K562 (cell line): Measurements from ENCODE around the gene SIK3. TPM values are rescaled to one million over a fixed set of nuclear protein-coding genes. Genes with fewer than 3 reads are reported as not detected.

Experiments used
- ATAC-seq: fragments of 200-7000 bp; cut with Tn5 transposase; 3 replicates; pipeline ENCODE4 v1.9.1; 2020; ENCODE audit warnings: moderate library complexity
- BruUV-seq: library from RNA; stranded (reverse); fragments of 400-500 nt; replicated peaks from 2 replicates; lab custom pipeline; 2021; lab: Mats Ljungman, UMichigan
- CTCF ChIA-PET: fragments of 300-600 bp; formaldehyde crosslinking; extraction: SDS; loops from one replicate; lab custom pipeline; 2021; ENCODE audit warnings: low intra/inter-chr PET ratio; lab: Yijun Ruan, JAX
- POLR2A ChIA-PET: fragments of 300-600, 350-650 bp; sonication (Branson Sonifier 250); formaldehyde crosslinking; extraction: SDS; loops from one replicate; lab custom pipeline; 2021; ENCODE audit warnings: antibody characterized with exemption, inconsistent platforms; lab: Yijun Ruan, JAX
- DNase-seq, 4 experiments: peaks; one replicate each; pipeline versions ENCODE4 v3.0.0 to v3.0.0-alpha.2; 2011 to 2018; ENCODE audit warnings: low spot score in 3 of 4, mixed read lengths in 3 of 4; ENCODE audit errors: extremely low read depth in 1 of 4
- FAIRE-seq: peaks from 2 replicates; lab custom pipeline; 2011; peaks lifted over from hg19 to GRCh38; lab: Jason Lieb, UNC
- H2AFZ ChIP-seq: 2 replicates; pipeline ENCODE4 v1.6.0; 2011; ENCODE audit warnings: low read depth, low read length, control low read depth, inconsistent platforms
- H3K27ac ChIP-seq: fragments of 200-600 bp; 3 replicates; pipeline ENCODE4 v1.8.0; 2011; ENCODE audit warnings: low read depth, mild to moderate bottlenecking, control low read depth, inconsistent platforms, low read length, moderate library complexity, mixed read lengths; ENCODE audit errors: extremely low read depth
- H3K27me3 ChIP-seq, 2 experiments: fragments of 300-600 bp in 1 of 2; 2 replicates in 1 of 2; 3 replicates in 1 of 2; pipeline versions ENCODE4 v1.6.0 to v1.8.0; 2011; ENCODE audit warnings: inconsistent platforms in 2 of 2, low read length in 2 of 2, mild to moderate bottlenecking in 1 of 2, mixed read lengths in 1 of 2, moderate library complexity in 1 of 2; ENCODE audit not compliant: control insufficient read depth in 2 of 2, insufficient read depth in 2 of 2
- H3K36me3 ChIP-seq: fragments of 300-600 bp; 3 replicates; pipeline ENCODE4 v1.8.0; 2011; ENCODE audit warnings: mild to moderate bottlenecking, low read length, inconsistent platforms; ENCODE audit not compliant: control insufficient read depth, insufficient read depth
- H3K4me1 ChIP-seq, 2 experiments: fragments of 200-600 bp in 1 of 2; replicated peaks in 1 of 2; 2 replicates in 1 of 2; 3 replicates in 1 of 2; pipeline versions ENCODE4 v1.5.1 to v1.8.0; 2011; ENCODE audit warnings: inconsistent platforms in 2 of 2, low read length in 2 of 2, mild to moderate bottlenecking in 1 of 2, mixed read lengths in 1 of 2, moderate library complexity in 1 of 2; ENCODE audit not compliant: control insufficient read depth in 2 of 2, insufficient read depth in 2 of 2
- H3K4me2 ChIP-seq: 2 replicates; pipeline ENCODE4 v1.6.1; 2011; ENCODE audit warnings: low read length, control low read depth, inconsistent platforms, mixed read lengths; ENCODE audit not compliant: insufficient read depth
- H3K4me3 ChIP-seq: fragments of 200-600 bp; sonication (generic), shearing (Covaris generic); 2 replicates; pipeline ENCODE4 v1.5.1; 2016; ENCODE audit warnings: control low read depth, inconsistent platforms
- H3K79me2 ChIP-seq: fragments of 200-600 bp; 3 replicates; pipeline ENCODE4 v1.8.0; 2011; ENCODE audit warnings: low read length, inconsistent platforms; ENCODE audit not compliant: control insufficient read depth, insufficient read depth
- H3K9ac ChIP-seq, 2 experiments: 2 replicates each; pipeline versions ENCODE4 v1.6.0 to v1.6.1; 2011; ENCODE audit warnings: low read depth in 2 of 2, low read length in 2 of 2, control low read depth in 1 of 2, inconsistent platforms in 1 of 2, mild to moderate bottlenecking in 1 of 2, mixed read lengths in 1 of 2; ENCODE audit not compliant: insufficient read depth in 1 of 2
- H3K9me1 ChIP-seq: one replicate; pipeline ENCODE4 v1.6.0; 2011; ENCODE audit warnings: inconsistent platforms, mild to moderate bottlenecking, low read length, moderate library complexity; ENCODE audit not compliant: control insufficient read depth, insufficient read depth
- H3K9me3 ChIP-seq: replicated peaks from 2 replicates; pipeline ENCODE4 v1.5.1; 2011; ENCODE audit warnings: low read depth, low read length, inconsistent platforms; ENCODE audit not compliant: control insufficient read depth, insufficient read depth
- H4K20me1 ChIP-seq: replicated peaks from 2 replicates; pipeline ENCODE4 v1.6.1; 2011; ENCODE audit warnings: low read length, inconsistent platforms, mixed read lengths; ENCODE audit not compliant: control insufficient read depth, insufficient read depth
- CBFA2T3 ChIP-seq: fragments of 450-650 bp; IDR thresholded peaks from 2 replicates; pipeline ENCODE4 v1.6.1; 2017
- GMEB1 ChIP-seq: fragments of 250-450 bp; sonication (Bioruptor Pico); IDR thresholded peaks from 2 replicates; pipeline ENCODE4 v1.4.0; 2020; ENCODE audit warnings: mild to moderate bottlenecking
- IRF1 ChIP-seq: sonication (generic); formaldehyde crosslinking; IDR thresholded peaks from 2 replicates; pipeline ENCODE4 v1.8.0; 2022; ENCODE audit warnings: missing genetic modification reagents, mild to moderate bottlenecking, borderline replicate concordance
- MTF1 ChIP-seq: fragments of 250-450 bp; sonication (Bioruptor Pico); IDR thresholded peaks from 2 replicates; pipeline ENCODE4 v1.9.0; 2021; ENCODE audit warnings: moderate library complexity, mild to moderate bottlenecking, inconsistent platforms, borderline replicate concordance
- NFIC ChIP-seq: fragments of 450-650 bp; IDR thresholded peaks from 2 replicates; pipeline ENCODE4 v1.6.1; 2017; ENCODE audit warnings: mild to moderate bottlenecking, inconsistent platforms
- RBM34 ChIP-seq: fragments of 200-400 bp; formaldehyde crosslinking; IDR thresholded peaks from 2 replicates; pipeline ENCODE4 v1.6.1; 2018; ENCODE audit warnings: low read length, borderline replicate concordance; ENCODE audit not compliant: insufficient read depth
- SLC30A9 ChIP-seq: fragments of 250-450 bp; sonication (Bioruptor Pico); IDR thresholded peaks from 2 replicates; pipeline ENCODE4 v1.8.0; 2022; ENCODE audit warnings: mild to moderate bottlenecking, moderate library complexity
- TOE1 ChIP-seq, 2 experiments: fragments of 450-650 bp in 1 of 2; sonication (generic) in 1 of 2; formaldehyde crosslinking in 1 of 2; IDR thresholded peaks; 2 replicates each; pipeline versions ENCODE4 v1.7.1 to v1.8.0; 2016 to 2022; ENCODE audit warnings: borderline replicate concordance in 2 of 2, mild to moderate bottlenecking in 2 of 2, antibody characterized with exemption in 1 of 2, inconsistent platforms in 1 of 2, low read depth in 1 of 2, missing genetic modification reagents in 1 of 2, moderate library complexity in 1 of 2
- ZKSCAN8 ChIP-seq: fragments of 200-800 bp; sonication (Bioruptor generic); IDR thresholded peaks from 2 replicates; pipeline ENCODE4 v1.6.1; 2016; ENCODE audit warnings: missing genetic modification characterization, missing compliant biosample characterization
- WGBS: fragments of 100-300 bp; shearing (Covaris generic); methylation state at CpG from one replicate; pipeline ENCODE4 v1.1.6; 2016; ENCODE audit warnings: low coverage, mixed read lengths; ENCODE audit not compliant: insufficient coverage; ENCODE audit errors: missing lambda C conversion rate; 5-methylcytosine and 5-hydroxymethylcytosine counted together
- in situ Hi-C: fragments of 300-500 bp; cut with MboI; formaldehyde crosslinking; loops from 4 replicates; pipeline ENCODE4 v1.15.0; 2018; ENCODE audit warnings: inconsistent platforms, mixed read lengths
- intact Hi-C: fragments of 100-400 bp; cut with micrococcal nuclease; formaldehyde crosslinking; loops from 2 replicates; pipeline ENCODE4 v1.14.2; 2022
- polyA plus RNA-seq, 8 experiments: library from polyadenylated mRNA; depleted of rRNA in 4 of 8; stranded (reverse) in 5 of 8; unstranded in 3 of 8; fragments of >200 nt; fragmentation: Nextera tagmentation in 2 of 8; fragmentation: Illumina TruSeq in 1 of 8; extraction: Ambion mirVana in 2 of 8; extraction: Trizol in 1 of 8; gene quantifications; 2 replicates each; pipeline versions ENCODE4 v1.2.1 to v1.2.3, GENCODE V29; 2011 to 2014; ENCODE audit warnings: inconsistent platforms in 1 of 8, missing spikeins in 1 of 8
- total RNA-seq, 7 experiments: library from RNA; depleted of rRNA in 6 of 7; stranded (reverse); fragments of >200 nt in 6 of 7; fragmentation: Illumina TruSeq in 2 of 7; extraction: Trizol in 2 of 7; gene quantifications; 2 replicates each; pipeline versions ENCODE4 v1.2.1 to v1.2.3, GENCODE V29; 2011 to 2021; ENCODE audit warnings: low replicate concordance in 1 of 7
- TF ChIP-seq, protein P1 (sequence below): fragments of 450-650 bp; formaldehyde crosslinking; IDR thresholded peaks from 2 replicates; pipeline ENCODE4 v1.4.0; 2020; ENCODE audit warnings: mild to moderate bottlenecking, moderate library complexity
- TF ChIP-seq, protein P2 (sequence below): sonication (generic); formaldehyde crosslinking; IDR thresholded peaks from 2 replicates; pipeline ENCODE4 v1.8.0; 2022; ENCODE audit warnings: mild to moderate bottlenecking, missing genetic modification reagents, borderline replicate concordance

The SIK3 gene
- total and polyA plus RNA-seq, 9 of the 15 experiments (the other 6 are each of a cell fraction or from before 2014, with no cell fraction given) = 1.6 to 21.6 (median 8.0) TPM

DNA sequence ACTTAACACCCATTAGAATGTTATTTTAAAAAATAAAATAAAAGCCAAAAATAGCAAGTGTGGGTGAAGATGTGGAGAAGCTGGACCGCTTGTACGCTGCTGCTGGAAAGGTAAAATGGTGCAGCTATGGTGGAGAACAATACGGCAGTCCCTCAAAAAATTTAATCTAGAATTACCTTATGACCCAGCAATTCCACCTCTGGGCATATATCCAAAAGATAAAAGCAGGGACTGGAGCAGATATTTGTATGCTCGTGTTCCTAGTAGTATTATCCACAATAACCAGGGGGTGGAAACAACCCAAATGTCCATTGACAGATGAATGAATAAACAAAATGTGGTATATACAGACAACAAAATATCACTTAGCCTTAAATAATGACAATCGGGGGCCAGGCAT is 300.4 kb downstream of the SIK3 start:
- no peak overlapping the region for H3K9ac ChIP-seq
- intact Hi-C loops = no loop called here
- BruUV-seq = no TSS peak
- no peaks in the 10 kb centered on the region for H3K9me1 ChIP-seq
- H3K4me3 ChIP-seq = no peak overlapping the region
- FAIRE-seq (no peak), ATAC-seq (no peak)
- H2AFZ ChIP-seq = no peak overlapping the region
- H3K4me2 ChIP-seq = no peak overlapping the region
- no peak overlapping the region for H3K27ac ChIP-seq
- TF ChIP-seq TOE1 (IDR thresholded peaks at IDR 0.05; ENCODE audit: borderline replicate concordance) (no peak), TOE1 (CRISPR knock-in tag; IDR thresholded peaks at IDR 0.05; ENCODE audit: borderline replicate concordance, low read depth) (no peak), ZKSCAN8 (CRISPR knock-in tag) (no peak), GMEB1 (CRISPR knock-in tag) (no peak), CBFA2T3 (0 out of 2 replicates have a peak, but pooled peaks have one; percentile 5), RBM34 (no peak), IRF1 (CRISPR knock-in tag) (no peak), MTF1 (CRISPR knock-in tag) (no peak), SLC30A9 (no peak), NFIC (peak; percentile 43)
- TF ChIP-seq, protein P1, sequence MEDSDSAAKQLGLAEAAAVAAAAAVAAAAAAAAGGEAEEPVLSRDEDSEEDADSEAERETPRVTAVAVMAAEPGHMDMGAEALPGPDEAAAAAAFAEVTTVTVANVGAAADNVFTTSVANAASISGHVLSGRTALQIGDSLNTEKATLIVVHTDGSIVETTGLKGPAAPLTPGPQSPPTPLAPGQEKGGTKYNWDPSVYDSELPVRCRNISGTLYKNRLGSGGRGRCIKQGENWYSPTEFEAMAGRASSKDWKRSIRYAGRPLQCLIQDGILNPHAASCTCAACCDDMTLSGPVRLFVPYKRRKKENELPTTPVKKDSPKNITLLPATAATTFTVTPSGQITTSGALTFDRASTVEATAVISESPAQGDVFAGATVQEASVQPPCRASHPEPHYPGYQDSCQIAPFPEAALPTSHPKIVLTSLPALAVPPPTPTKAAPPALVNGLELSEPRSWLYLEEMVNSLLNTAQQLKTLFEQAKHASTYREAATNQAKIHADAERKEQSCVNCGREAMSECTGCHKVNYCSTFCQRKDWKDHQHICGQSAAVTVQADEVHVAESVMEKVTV (CRISPR knock-in tag) = no peak
- TF ChIP-seq, protein P2, sequence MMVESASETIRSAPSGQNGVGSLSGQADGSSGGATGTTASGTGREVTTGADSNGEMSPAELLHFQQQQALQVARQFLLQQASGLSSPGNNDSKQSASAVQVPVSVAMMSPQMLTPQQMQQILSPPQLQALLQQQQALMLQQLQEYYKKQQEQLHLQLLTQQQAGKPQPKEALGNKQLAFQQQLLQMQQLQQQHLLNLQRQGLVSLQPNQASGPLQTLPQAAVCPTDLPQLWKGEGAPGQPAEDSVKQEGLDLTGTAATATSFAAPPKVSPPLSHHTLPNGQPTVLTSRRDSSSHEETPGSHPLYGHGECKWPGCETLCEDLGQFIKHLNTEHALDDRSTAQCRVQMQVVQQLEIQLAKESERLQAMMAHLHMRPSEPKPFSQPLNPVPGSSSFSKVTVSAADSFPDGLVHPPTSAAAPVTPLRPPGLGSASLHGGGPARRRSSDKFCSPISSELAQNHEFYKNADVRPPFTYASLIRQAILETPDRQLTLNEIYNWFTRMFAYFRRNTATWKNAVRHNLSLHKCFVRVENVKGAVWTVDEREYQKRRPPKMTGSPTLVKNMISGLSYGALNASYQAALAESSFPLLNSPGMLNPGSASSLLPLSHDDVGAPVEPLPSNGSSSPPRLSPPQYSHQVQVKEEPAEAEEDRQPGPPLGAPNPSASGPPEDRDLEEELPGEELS (CRISPR knock-in tag) = no peak
- TF ChIP-seq, all 486 proteins: peak for 2
- POLR2A ChIA-PET = interaction anchor here (1.5 kb wide), 1 partner anchor 48 kb away, joined by 3 read pairs; no protein-coding TSS in a partner anchor
- Histone ChIP-seq H3K36me3 (no peaks in the 10 kb centered on the region), H3K79me2 (no peaks in the 10 kb centered on the region), H3K9me3 (no peaks in the 10 kb centered on the region), H3K4me1 (peaks cover 5 to 7% of the 10 kb centered on the region in 2 experiments; a peak in 4 of 5 replicates), H4K20me1 (no peaks in the 10 kb centered on the region), H3K27me3 (no peaks in the 10 kb centered on the region)
- WGBS = 31% methylated on average over 5 of the region's 5 CpGs
- in situ Hi-C loops = no loop called here
- DNase-seq = no peak
- CTCF ChIA-PET = no interaction called here
